Tibial nerve (tissue), 4 donors: ENCODE results near the gene HNRNPAB. TPM values are rescaled to one million over a fixed set of nuclear protein-coding genes. Genes with fewer than 3 reads are reported as not detected.

Experiments
- DNase-seq, 2 donors: peaks; one replicate each; pipeline ENCODE4 v3.0.0-alpha.2; 2019; ENCODE audit warnings: low spot score in 2 of 2
- H3K27ac ChIP-seq, 4 donors: fragments of 200-600 bp; sonication (generic) in 3 of 4; one replicate each; pipeline ENCODE4 v1.5.1; 2017 to 2019; ENCODE audit warnings: mild to moderate bottlenecking in 1 of 4
- H3K27me3 ChIP-seq, 2 donors: fragments of 200-600 bp; sonication (generic) in 1 of 2; one replicate each; pipeline versions ENCODE4 v1.5.1 to v1.6.0; 2017 to 2019
- H3K36me3 ChIP-seq, 3 donors: fragments of 200-600 bp; sonication (generic); one replicate each; pipeline ENCODE4 v1.5.1; 2018 to 2019
- H3K4me1 ChIP-seq, 4 donors: fragments of 200-600 bp; sonication (generic) in 3 of 4; one replicate each; pipeline ENCODE4 v1.5.1; 2017 to 2019
- H3K4me3 ChIP-seq, 4 donors: fragments of 200-600 bp; sonication (generic) in 3 of 4; one replicate each; pipeline ENCODE4 v1.5.1; 2017 to 2019; ENCODE audit warnings: mild to moderate bottlenecking in 1 of 4, moderate library complexity in 1 of 4
- H3K9me3 ChIP-seq, 4 donors: fragments of 200-600 bp; sonication (generic) in 3 of 4; one replicate each; pipeline ENCODE4 v1.5.1; 2017 to 2019
- EP300 ChIP-seq, 2 donors: sonication (generic); formaldehyde crosslinking; IDR thresholded peaks; one replicate each; pipeline ENCODE4 v1.6.1; 2017; ENCODE audit warnings: antibody characterized with exemption in 2 of 2, mild to moderate bottlenecking in 1 of 2
- POLR2A ChIP-seq, 2 donors: fragments of 450-650 bp; IDR thresholded peaks; one replicate each; pipeline ENCODE4 v1.6.1; 2017; ENCODE audit warnings: antibody characterized with exemption in 2 of 2, mild to moderate bottlenecking in 2 of 2, moderate library complexity in 2 of 2
- WGBS, 2 donors: methylation state at CpG; one replicate each; pipeline ENCODE4 v1.1.5; 2018; 5-methylcytosine and 5-hydroxymethylcytosine counted together
- total RNA-seq, 4 donors: library from RNA; depleted of rRNA; stranded (reverse); fragments of >200 nt; gene quantifications; one replicate each; pipeline ENCODE4 v1.1.0, GENCODE V29; 2016
- TF ChIP-seq, protein P1 (sequence below), 5 experiments: fragments of 200-600 bp in 3 of 5; fragments of 450-650 bp in 2 of 5; sonication (generic) in 3 of 5; IDR thresholded peaks; one replicate each; pipeline ENCODE4 v1.5.1; 2016 to 2019; ENCODE audit warnings: antibody characterized with exemption in 5 of 5, mild to moderate bottlenecking in 3 of 5, moderate library complexity in 2 of 5

HNRNPAB gene
- total RNA-seq, 4 donors from 2014 or later, result 92.0 to 135 (median 122) TPM

DNA sequence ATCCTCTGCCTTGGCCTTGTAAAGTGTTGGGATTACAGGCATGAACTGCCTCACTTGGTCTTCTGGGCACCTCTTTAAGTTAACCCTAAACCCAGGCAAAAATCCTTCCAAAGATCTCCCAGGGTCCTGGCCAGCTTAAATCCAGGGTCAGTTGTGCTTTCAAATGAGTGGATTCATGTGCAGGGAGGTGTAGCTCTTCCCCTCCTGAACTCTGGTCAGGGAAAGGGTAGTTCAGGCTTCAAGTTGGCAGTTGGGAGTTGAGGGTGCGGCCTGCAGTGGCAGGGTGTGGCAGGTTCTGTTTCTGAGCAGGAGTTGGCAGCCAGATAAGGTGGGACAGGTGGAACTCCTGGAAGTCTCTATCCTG lies 3.6 kb downstream of the HNRNPAB start:
- WGBS, 2 donors, result 71 to 86% methylated on average over 1 of the region's 1 CpG

DNA sequence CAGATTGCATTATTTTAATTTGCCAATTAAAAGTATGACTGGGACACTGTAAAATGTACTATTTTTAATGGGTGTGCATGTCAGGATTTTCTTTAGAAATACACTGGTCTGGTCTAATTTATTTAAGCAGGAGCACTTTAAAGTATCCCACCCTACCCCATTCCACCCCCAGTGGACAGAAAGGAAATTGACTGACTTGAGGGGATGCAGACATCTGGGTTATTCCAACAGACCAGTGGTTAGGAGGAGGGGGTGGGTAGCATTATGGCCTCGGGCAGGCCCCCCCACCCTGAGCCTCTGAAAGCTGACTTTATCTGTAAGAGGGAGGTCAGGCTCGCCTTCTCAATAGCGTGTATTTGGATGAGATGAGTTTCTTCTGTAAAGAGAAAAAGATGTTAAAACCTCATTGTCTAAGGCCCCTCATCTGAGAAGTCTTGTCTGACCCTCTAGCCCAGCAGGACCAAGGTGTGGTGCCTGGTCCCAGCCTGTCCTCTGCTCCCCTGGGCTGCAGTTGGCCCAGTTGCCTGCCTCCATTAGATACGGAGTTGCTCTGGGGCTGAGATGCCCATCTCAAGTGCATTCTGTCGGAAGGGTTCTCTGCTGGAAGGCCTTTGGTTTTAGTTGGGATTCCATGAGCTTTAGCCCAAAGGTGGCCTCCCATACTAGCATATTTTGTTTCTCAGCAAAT lies 4.4 kb downstream of the HNRNPAB start:
- TF ChIP-seq POLR2A (IDR thresholded peaks at IDR 0.05), result no peak
- TF ChIP-seq EP300 (IDR thresholded peaks at IDR 0.05), result no peak
- TF ChIP-seq, protein P1, sequence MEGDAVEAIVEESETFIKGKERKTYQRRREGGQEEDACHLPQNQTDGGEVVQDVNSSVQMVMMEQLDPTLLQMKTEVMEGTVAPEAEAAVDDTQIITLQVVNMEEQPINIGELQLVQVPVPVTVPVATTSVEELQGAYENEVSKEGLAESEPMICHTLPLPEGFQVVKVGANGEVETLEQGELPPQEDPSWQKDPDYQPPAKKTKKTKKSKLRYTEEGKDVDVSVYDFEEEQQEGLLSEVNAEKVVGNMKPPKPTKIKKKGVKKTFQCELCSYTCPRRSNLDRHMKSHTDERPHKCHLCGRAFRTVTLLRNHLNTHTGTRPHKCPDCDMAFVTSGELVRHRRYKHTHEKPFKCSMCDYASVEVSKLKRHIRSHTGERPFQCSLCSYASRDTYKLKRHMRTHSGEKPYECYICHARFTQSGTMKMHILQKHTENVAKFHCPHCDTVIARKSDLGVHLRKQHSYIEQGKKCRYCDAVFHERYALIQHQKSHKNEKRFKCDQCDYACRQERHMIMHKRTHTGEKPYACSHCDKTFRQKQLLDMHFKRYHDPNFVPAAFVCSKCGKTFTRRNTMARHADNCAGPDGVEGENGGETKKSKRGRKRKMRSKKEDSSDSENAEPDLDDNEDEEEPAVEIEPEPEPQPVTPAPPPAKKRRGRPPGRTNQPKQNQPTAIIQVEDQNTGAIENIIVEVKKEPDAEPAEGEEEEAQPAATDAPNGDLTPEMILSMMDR (IDR thresholded peaks at IDR 0.05), result no peak
- Histone ChIP-seq H3K9me3 (no peaks in the 10 kb centered on the region), H3K4me1 (peaks cover 0 to 39% (median 20%) of the 10 kb centered on the region in 4 donors), H3K36me3 (peaks cover 0 to 71% (median 43%) of the 10 kb centered on the region in 3 donors), H3K4me3 (no peak overlapping the region), H3K27me3 (no peaks in the 10 kb centered on the region), H3K27ac (peak overlapping the region in 1 of 4 donors; percentile 1)
- 58 to 67% methylated on average over 5 of the region's 5 CpGs for WGBS, 2 donors
- DNase-seq, result no peak

More for the DNA sequence above, 3.6 kb downstream of the HNRNPAB start:
- Histone ChIP-seq H3K4me1 (peaks cover 0 to 39% (median 20%) of the 10 kb centered on the region in 4 donors), H3K27me3 (no peaks in the 10 kb centered on the region), H3K4me3 (no peak overlapping the region), H3K27ac (peak overlapping the region in 3 of 4 donors; percentile 3 to 95 (median 13)), H3K36me3 (peaks cover 0 to 63% (median 43%) of the 10 kb centered on the region in 3 donors), H3K9me3 (no peaks in the 10 kb centered on the region)
- DNase-seq, result no peak
- TF ChIP-seq POLR2A (IDR thresholded peaks at IDR 0.05) (no peak), EP300 (IDR thresholded peaks at IDR 0.05) (no peak)
- TF ChIP-seq, protein P1 (IDR thresholded peaks at IDR 0.05), result no peak

DNA sequence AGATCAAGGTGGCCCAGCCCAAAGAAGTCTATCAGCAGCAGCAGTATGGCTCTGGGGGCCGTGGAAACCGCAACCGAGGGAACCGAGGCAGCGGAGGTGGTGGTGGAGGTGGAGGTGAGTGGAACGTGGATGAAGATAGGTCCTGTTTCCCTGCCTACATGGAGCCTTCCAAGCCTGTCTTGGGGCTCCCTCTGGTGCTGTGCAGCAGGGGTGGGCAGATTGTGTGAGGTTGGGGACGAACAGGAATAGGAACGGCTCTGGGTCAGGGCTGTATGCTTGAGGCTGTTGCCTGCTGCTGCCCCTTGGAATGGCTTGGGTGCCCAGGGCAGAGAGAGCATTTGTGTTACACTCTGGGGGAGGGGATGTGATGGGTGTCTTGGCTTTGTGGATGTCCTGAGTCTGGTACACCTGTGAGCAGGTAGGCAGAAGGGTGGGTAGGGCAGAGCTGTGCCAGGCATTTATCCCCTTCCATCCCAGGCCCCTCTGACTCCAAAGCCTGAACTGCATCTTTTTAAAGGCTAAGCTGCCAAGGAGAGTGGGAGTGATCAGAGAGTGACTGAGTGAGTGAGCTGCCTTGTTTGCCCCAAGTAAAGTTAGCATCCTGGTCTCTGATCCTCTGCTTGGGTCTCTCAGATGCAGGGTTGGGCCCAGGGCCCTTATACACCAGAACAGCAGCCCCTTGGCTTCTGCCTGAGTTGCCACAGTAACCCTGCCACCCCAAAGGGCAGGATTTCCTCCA lies 5.2 kb downstream of the HNRNPAB start:
- Histone ChIP-seq H3K4me1 (peaks cover 0 to 41% (median 20%) of the 10 kb centered on the region in 4 donors), H3K27ac (no peak overlapping the region), H3K9me3 (no peaks in the 10 kb centered on the region), H3K27me3 (no peaks in the 10 kb centered on the region), H3K4me3 (no peak overlapping the region), H3K36me3 (peaks cover 0 to 79% (median 43%) of the 10 kb centered on the region in 3 donors)
- TF ChIP-seq POLR2A (IDR thresholded peaks at IDR 0.05) (no peak), EP300 (IDR thresholded peaks at IDR 0.05) (no peak)
- TF ChIP-seq, protein P1 (IDR thresholded peaks at IDR 0.05), result no peak
- DNase-seq, result no peak
- WGBS, 2 donors, result 74 to 84% methylated on average over 8 of the region's 8 CpGs

DNA sequence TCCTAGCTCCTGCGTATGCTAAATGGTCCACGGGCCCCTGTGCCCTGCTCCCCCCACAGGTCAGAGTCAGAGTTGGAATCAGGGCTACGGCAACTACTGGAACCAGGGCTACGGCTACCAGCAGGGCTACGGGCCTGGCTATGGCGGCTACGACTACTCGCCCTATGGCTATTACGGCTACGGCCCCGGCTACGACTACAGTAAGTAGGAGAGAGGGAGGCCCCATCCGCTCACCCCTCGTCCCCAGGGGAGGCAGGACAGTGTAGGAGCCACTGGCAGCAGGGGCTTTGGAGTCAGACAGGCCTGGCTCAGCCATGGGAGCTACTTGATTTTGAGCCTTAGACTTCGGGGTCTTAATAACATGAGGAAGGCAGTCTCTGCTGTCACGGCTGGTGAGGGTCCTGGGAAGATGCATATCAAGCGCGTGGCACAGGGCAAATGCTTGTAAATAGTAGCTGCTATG lies 5.8 kb downstream of the HNRNPAB start:
- TF ChIP-seq, protein P1 (IDR thresholded peaks at IDR 0.05), result no peak
- no peak overlapping the region for H3K27ac ChIP-seq
- 86 to 87% methylated on average over 18 of the region's 18 CpGs for WGBS, 2 donors
- H3K36me3 ChIP-seq, result peaks cover 0 to 85% (median 43%) of the 10 kb centered on the region in 3 donors
- H3K4me3 ChIP-seq, result no peak overlapping the region
- no peaks in the 10 kb centered on the region for H3K27me3 ChIP-seq
- peaks cover 0 to 41% (median 20%) of the 10 kb centered on the region in 4 donors for H3K4me1 ChIP-seq
- no peak for DNase-seq
- H3K9me3 ChIP-seq, result no peaks in the 10 kb centered on the region

DNA sequence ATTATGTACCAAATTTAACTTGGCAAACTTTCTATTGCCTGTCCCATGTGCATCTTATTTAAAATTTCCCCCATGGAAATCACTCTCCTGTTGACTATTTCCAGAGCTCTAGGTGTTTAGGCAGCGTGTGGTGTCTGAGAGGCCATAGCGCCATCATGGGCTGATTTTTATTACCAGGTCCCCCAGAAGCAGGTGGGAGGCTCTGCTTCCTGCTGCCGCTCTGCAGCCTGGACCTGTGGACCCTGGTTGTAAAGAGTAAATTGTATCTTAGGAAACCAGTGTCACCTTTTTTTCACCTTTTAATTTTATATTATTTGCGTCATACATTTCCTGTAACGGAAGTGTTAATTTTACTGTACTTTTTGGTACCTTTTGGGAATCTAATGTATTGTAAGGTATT lies 6.4 kb downstream of the HNRNPAB start:
- Histone ChIP-seq H3K4me3 (no peak overlapping the region), H3K27ac (no peak overlapping the region), H3K36me3 (peaks cover 0 to 91% (median 43%) of the 10 kb centered on the region in 3 donors), H3K9me3 (no peaks in the 10 kb centered on the region), H3K4me1 (peaks cover 0 to 38% (median 18%) of the 10 kb centered on the region in 4 donors), H3K27me3 (no peaks in the 10 kb centered on the region)
- DNase-seq, result no peak
- 87 to 91% methylated on average over 5 of the region's 5 CpGs for WGBS, 2 donors
- TF ChIP-seq EP300 (IDR thresholded peaks at IDR 0.05) (no peak), POLR2A (IDR thresholded peaks at IDR 0.05) (no peak)
- TF ChIP-seq, protein P1 (IDR thresholded peaks at IDR 0.05), result no peak
